Left ventricle myocardium inferior (tissue), 1 donor: Measurements from ENCODE around the gene TBC1D2. TPM values are rescaled to one million over a fixed set of nuclear protein-coding genes. Genes with fewer than 3 reads are reported as not detected.

Experiments
- DNase-seq: peaks from one replicate; pipeline ENCODE4 v3.0.0-alpha.2; 2020
- H3K27ac ChIP-seq: fragments of 200-600 bp; replicated peaks from 2 replicates; pipeline ENCODE4 v1.8.0; 2021
- H3K27me3 ChIP-seq: fragments of 200-600 bp; 2 replicates; pipeline ENCODE4 v1.8.0; 2021; ENCODE audit warnings: low read depth
- H3K36me3 ChIP-seq: fragments of 200-600 bp; 2 replicates; pipeline ENCODE4 v1.8.0; 2021
- H3K4me1 ChIP-seq: fragments of 200-600 bp; 2 replicates; pipeline ENCODE4 v1.8.0; 2021
- H3K4me3 ChIP-seq: fragments of 200-600 bp; 2 replicates; pipeline ENCODE4 v1.8.0; 2021; ENCODE audit warnings: mild to moderate bottlenecking, moderate library complexity
- H3K9me3 ChIP-seq: fragments of 200-600 bp; replicated peaks from 2 replicates; pipeline ENCODE4 v1.8.0; 2021
- intact Hi-C: fragments of 100-400 bp; cut with micrococcal nuclease; formaldehyde crosslinking; loops from one replicate; pipeline ENCODE4 v1.11.0; 2022
- total RNA-seq: library from RNA; stranded (reverse); fragmentation: NEBNext Ultra II Directional; extraction: Animal tissue kit (Norgen Biotek cat#: 25700); gene quantifications from one replicate; pipeline ENCODE4 v1.2.1, GENCODE V29; 2021
- TF ChIP-seq, protein P1 (sequence below): fragments of 200-600 bp; IDR thresholded peaks from 2 replicates; pipeline ENCODE4 v1.8.0; 2021; ENCODE audit warnings: antibody characterized with exemption, mild to moderate bottlenecking, borderline replicate concordance
- donor health status: DM: no; HTN: yes; CAD: no; lungs with severe emphysema.

The TBC1D2 gene
- total RNA-seq, 1 donor from 2014 or later, result 1.7 TPM

DNA sequence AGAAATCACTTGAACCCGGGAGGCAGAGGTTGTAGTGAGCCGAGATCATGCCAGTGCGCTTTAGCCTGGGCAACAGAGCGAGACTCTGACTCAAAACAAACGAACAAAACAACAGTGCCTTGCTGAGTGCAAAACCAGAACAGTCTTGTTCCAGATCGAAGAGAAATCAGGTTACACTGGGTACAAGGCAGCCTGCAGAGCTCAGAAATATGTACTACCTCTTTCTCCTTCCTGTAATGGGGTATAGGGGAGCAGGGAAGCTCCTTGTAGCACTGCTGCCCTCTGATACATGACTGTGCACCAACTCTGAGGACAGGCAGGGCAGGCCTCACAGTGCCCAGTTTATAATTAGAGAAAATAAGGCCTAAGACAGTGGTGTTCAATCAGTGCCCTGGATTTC lies 24.7 kb downstream of the TBC1D2 start:
- H3K27ac ChIP-seq, result no peak overlapping the region
- H3K4me3 ChIP-seq, result no peak overlapping the region
- no peaks in the 10 kb centered on the region for H3K27me3 ChIP-seq
- no peaks in the 10 kb centered on the region for H3K9me3 ChIP-seq
- TF ChIP-seq, protein P1, sequence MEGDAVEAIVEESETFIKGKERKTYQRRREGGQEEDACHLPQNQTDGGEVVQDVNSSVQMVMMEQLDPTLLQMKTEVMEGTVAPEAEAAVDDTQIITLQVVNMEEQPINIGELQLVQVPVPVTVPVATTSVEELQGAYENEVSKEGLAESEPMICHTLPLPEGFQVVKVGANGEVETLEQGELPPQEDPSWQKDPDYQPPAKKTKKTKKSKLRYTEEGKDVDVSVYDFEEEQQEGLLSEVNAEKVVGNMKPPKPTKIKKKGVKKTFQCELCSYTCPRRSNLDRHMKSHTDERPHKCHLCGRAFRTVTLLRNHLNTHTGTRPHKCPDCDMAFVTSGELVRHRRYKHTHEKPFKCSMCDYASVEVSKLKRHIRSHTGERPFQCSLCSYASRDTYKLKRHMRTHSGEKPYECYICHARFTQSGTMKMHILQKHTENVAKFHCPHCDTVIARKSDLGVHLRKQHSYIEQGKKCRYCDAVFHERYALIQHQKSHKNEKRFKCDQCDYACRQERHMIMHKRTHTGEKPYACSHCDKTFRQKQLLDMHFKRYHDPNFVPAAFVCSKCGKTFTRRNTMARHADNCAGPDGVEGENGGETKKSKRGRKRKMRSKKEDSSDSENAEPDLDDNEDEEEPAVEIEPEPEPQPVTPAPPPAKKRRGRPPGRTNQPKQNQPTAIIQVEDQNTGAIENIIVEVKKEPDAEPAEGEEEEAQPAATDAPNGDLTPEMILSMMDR, result no peak
- peaks cover 65% of the 10 kb centered on the region for H3K36me3 ChIP-seq
- no peaks in the 10 kb centered on the region for H3K4me1 ChIP-seq
- intact Hi-C loops, result no loop called here
- no peak for DNase-seq

DNA sequence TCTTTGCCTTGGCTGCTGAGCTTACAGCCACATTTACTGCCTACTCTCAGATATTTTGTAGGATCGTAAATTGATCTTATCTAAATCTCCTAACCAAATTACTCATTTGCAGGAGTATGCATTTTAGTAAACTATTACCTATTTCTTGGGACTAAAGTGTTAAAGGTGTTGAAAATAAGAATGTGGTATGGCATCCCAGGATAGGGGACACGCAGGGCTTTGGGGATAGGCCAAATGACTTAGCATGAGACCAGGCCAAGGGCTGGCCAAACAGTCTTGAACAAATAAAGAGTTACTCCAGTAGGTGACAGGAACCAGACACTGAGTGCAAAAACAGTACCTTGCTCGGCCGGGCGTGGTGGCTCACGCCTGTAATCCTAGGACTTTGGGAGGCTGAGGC lies 25.1 kb downstream of the TBC1D2 start:
- intact Hi-C loops, result no loop called here
- TF ChIP-seq, protein P1, result no peak
- H3K36me3 ChIP-seq, result peaks cover 68% of the 10 kb centered on the region

DNA sequence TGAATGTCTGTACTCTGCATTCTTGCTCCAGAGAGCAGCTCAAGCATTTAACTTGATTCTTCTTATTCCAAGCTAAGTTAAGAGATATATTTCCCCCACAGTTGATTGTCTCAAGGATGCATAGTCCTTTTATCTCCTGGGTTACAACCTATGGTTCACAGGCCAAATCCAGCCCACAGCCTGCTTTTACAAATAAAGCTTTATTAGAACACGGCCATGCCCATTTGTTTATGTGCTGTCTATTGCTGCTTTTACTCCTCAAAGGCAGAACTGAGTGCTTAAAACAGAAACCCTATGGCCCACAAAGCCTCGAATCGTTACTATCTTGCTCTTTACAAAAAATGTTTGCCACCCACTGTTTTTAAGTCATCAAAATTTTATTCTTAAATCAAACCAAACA lies 25.8 kb downstream of the TBC1D2 start:
- intact Hi-C loops, result no loop called here
- DNase-seq, result no peak
- TF ChIP-seq, protein P1, result no peak
- H3K4me3 ChIP-seq, result no peak overlapping the region
- H3K27ac ChIP-seq, result no peak overlapping the region
- peaks cover 64% of the 10 kb centered on the region for H3K36me3 ChIP-seq
- no peaks in the 10 kb centered on the region for H3K27me3 ChIP-seq
- H3K9me3 ChIP-seq, result no peaks in the 10 kb centered on the region
- no peaks in the 10 kb centered on the region for H3K4me1 ChIP-seq

More for the DNA sequence above, 25.1 kb downstream of the TBC1D2 start:
- Histone ChIP-seq H3K4me1 (no peaks in the 10 kb centered on the region), H3K27me3 (no peaks in the 10 kb centered on the region), H3K9me3 (no peaks in the 10 kb centered on the region), H3K4me3 (no peak overlapping the region), H3K27ac (no peak overlapping the region)
- no peak for DNase-seq

- H3K9me3 ChIP-seq, result no peaks in the 10 kb centered on the region
- no peaks in the 10 kb centered on the region for H3K4me1 ChIP-seq
- H3K36me3 ChIP-seq, result peaks cover 64% of the 10 kb centered on the region
- intact Hi-C loops, result no loop called here
- TF ChIP-seq, protein P1, result no peak
- DNase-seq, result no peak
- no peak overlapping the region for H3K27ac ChIP-seq
- H3K27me3 ChIP-seq, result no peaks in the 10 kb centered on the region
- no peak overlapping the region for H3K4me3 ChIP-seq
Measured at GRCh38 chr9:98229090-98229395, 26.4 kb downstream of the TBC1D2 start.

DNA sequence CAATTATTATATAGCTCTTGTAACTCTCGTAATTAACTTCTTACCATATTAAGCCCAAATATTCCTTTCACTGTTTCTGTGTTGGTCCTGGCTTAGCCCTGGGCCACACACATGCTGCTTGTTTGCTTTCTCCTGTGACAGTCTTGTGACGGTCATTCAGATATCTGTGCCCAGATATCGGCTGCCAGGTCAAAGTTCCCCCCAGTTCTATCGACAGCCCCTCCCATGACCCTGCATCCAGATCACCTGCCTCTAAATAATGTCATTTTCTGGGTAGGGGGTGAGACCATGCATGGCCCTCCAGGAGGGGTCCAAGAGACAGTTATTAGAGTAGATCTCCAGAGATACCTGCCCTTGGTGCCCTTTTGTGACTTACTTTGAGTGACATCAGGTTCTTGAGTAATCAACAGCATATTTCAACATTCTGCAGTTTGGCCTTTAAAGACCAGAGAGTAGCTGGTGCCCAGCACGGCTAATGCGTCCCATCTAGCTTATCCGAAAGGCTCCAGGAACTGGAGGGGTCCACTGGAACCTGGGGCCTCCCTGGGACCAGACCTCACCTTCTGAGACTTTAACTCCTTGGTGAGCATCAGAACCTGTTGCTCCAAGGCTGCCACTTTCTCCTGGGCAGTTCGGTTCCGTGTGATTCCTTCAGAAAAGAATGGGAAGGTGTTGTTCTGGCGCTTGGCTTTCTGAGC lies 26.9 kb downstream of the TBC1D2 start:
- H3K27me3 ChIP-seq, result no peaks in the 10 kb centered on the region
- H3K9me3 ChIP-seq, result no peaks in the 10 kb centered on the region
- DNase-seq, result no peak
- no peak overlapping the region for H3K27ac ChIP-seq
- intact Hi-C loops, result no loop called here
- TF ChIP-seq, protein P1, result no peak
- peaks cover 63% of the 10 kb centered on the region for H3K36me3 ChIP-seq
- H3K4me3 ChIP-seq, result no peak overlapping the region
- peaks cover 2% of the 10 kb centered on the region for H3K4me1 ChIP-seq
